GM21528 (cell line): Measurements from ENCODE around the gene ZFP64.
"Not testable (repeated sequence)": the region's sequence is repeated elsewhere in the genome, so short reads cannot be mapped to it uniquely, and the experiment has no call there.

Experiments used
- ATAC-seq: cut with Tn5 transposase; IDR thresholded peaks from one replicate; pipeline ENCODE4 v1.9.1; 2021; ENCODE audit warnings: mild to moderate bottlenecking, moderate library complexity; ENCODE audit not compliant: unreplicated experiment, low FRiP score

Gene ZFP64

GRCh38 chr20:52191132-52191915 lies at the start of gene ZFP64:
TSS of gene ZFP64 (minus strand) at chr20:52191779. CDS start at chr20:52191636, 143 bp downstream.
- peak; percentile 81 for ATAC-seq

DNA sequence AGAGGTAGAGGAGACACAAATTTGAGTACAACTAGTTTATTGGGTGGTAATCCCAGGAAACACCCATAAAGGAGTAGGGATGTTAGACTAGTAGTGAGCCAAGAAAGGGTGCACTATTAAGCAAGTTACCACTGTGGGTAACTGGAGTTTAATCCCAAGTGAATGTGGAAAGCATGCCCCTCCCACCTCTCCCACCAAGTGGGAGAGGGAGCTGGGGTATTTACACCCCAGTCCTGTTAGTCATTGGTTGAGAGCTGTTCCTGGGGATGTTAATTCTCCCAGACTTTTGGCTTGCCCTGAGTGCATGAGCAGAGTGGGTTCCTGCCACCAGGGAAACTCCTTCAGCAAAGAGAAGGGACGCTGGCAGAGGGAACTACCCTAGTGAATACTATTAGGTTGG lies 49.2 kb upstream of the ZFP64 start:
- ATAC-seq: no peak

- no peak for ATAC-seq
These were observed 47.5 kb upstream of the ZFP64 start for GRCh38 chr20:52239102-52239501.

- no peak for ATAC-seq
These were observed 44.7 kb upstream of the ZFP64 start for GRCh38 chr20:52236292-52236691.

GRCh38 chr20:52235129-52235528 lies 43.5 kb upstream of the ZFP64 start:
- ATAC-seq: no peak

- ATAC-seq: no peak
These were observed 42.9 kb upstream of the ZFP64 start for GRCh38 chr20:52234302-52235045.

DNA sequence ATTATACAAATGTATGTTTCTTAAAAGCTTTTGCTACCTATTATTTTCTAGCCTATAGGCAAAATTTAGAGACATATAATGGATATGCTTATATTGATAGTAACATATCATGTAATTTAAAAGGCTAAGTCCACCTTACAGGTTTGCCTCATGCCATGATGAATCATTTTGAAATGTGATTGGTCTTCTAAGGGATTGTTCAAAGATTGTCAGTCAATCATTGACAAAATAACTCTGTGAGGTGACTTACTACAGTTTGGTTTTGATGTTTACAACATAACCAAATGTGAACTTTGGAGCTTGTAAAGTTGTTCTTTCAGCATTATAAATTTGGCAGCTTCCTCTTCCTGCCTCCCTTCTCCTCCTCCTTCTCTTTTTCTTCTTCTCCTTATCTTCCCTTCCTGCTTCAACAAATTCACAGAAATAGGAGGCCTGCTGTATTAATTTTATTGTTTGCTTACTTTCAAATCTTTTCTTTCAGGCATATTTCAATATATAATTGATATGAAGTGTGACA lies 39.7 kb upstream of the ZFP64 start:
- ATAC-seq: no peak

DNA sequence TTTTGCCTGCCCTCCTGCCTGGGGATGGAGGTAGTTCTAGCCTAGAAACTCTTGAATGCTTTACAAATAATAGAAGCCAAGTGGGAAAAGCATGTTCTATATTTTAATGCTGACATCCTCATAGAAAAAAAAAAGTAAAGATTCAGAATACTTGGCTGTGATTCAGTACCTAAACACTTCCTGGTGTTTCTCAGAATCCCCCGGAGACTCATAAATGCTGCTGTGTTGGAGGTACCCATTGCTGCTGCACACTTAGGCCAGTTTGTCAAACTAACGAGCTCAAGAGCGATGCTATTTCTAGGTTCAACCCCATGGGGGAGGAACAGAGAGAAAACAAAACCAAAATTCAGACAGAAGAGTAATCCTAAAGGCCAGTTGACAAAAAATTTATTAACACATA lies 38.8 kb upstream of the ZFP64 start:
- no peak for ATAC-seq

DNA sequence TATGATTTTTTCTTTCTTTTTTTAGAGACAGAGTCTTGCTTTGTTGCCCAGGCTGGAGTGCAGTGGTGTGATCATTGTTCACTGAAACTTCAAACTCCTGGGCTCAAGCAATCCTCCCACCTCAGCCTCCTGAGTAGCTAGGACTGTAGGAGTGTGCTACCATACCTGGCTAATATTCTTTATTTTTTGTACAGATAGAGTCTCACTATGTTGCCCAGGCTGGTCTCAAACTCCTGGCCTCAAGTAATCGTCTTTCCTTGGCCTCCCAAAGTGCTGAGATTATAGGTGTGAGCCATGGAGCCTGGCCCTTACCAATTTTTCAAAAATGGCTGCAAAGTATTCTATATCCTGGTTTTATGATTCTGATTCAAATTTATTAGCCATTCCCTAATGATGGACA lies 37.8 kb upstream of the ZFP64 start:
- ATAC-seq: not testable (repeated sequence)

- no peak for ATAC-seq
These were observed 34.8 kb upstream of the ZFP64 start for GRCh38 chr20:52226370-52226769.

DNA sequence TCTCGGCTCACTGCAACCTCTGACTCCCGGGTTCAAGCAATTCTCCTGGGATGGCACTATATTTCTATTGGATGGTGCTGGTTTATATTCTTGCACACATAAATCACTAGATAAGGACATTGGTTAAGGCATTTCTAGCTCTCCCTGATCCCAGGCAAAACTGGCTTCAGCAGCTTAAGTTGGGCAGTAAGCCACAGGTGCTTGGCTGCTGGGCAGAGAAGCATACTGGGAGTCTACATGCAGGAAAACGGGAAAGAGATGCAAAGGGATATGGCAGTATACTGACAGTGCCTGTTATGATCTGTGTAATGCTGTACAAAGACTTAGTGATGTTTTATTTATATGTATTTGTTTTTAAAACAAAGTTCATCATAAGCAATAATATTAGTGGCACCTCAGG lies 33.3 kb upstream of the ZFP64 start:
- no peak for ATAC-seq

DNA sequence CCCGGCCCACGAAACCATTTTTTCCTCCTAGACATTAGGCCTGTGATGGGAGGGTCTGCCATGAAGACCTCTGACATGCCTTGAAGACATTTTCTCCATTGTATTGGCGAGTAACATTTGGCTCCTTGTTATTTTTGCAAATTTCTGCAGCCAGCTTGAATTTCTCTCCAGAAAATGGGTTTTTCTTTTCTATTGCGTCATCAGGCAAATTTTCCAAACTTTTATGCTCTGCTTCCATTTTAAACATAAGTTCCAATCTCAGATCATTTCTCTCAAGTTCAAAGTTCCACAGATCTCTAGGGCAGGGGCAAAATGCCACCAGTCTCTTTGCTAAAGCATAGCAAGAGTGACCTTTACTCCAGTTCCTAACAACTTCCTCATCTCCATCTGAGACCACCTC lies 29.8 kb upstream of the ZFP64 start:
- ATAC-seq: not testable (repeated sequence)

DNA sequence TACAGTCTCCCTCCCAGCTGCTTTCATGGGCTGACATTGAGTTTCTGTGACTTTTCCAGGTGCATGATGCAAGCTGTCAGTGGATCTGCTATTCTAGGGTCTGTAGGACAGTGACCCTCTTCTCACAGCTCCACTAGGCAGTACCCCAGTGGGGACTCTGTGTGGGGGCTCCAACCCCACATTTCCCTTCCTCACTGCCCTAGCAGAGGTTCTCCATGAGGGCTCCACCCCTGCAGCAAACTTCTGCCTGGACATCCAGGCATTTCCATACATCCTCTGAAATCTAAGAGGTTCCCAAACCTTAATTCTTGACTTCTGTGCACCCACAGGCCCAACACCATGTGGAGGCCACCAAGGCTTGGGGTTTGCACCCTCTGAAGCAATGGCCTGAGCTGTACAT lies 29.3 kb upstream of the ZFP64 start:
- ATAC-seq: not testable (repeated sequence)

DNA sequence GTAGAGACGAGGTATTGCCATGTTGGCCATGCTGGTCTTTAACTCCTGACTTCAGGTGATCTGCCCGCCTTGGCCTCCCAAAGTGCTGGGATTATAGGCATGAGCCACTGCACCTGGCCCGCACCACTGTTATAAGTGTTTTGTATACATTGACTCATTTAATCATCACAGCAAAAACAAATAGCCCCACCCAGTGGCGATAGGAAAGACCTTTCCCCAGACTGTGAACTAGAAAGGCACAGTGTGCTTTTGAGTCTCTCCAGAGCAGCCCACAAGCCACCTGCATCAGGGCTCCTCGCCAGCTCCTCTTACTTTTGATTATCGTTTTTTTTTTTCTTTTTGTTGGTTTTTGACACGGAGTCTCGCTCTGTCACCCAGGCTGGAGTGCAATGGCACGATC lies 27.9 kb upstream of the ZFP64 start:
- no peak for ATAC-seq

- ATAC-seq: no peak
These were observed 26.3 kb upstream of the ZFP64 start for GRCh38 chr20:52217689-52218395.

GRCh38 chr20:52213995-52214394 lies 22.4 kb upstream of the ZFP64 start:
- no peak for ATAC-seq

GRCh38 chr20:52212943-52213342 lies 21.4 kb upstream of the ZFP64 start:
- no peak for ATAC-seq

DNA sequence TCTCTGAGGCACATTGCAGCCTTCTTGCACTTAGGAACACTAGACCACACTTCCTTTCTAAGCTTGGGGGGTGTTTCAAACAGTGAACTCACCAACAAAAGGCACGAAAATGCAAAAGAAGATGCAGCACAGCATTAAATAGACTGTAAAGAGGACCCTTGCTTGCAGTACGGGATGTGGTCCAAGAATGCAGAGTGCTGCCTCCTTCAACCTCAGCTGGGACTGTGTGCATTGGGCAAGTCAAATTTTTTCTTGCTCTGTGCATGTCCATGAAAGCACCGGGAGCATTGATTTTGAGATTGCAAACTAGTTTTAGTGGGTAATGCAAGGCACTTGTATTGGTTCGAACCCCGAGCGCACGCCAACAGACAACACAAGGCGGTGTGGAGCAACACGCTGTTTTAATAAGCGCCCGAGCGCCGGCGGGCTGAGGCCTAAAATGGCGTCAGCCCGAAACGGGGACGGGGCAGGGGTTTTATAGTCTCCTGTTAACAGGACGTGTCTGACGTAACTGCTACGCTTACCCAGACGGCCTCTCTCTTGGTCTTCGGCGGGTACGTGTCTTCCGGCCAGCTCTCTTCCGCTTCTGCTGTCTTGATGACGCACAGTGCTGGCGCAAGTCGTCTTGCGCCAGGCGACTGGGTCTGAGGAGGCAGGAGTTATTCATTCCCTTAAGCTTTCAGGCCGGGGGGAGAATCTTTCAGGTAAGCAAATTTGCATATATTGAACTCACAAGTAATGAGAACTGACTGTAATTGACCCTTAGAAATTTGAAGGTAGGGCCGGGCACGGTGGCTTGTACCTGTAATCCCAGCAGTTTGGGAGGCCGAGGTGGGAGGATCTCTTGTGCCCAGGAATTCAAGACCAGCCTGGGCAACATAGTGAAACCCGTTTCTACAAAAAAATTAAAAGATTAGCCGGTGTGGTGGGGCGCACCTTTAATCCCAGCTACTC lies 18.7 kb upstream of the ZFP64 start:
- ATAC-seq: no peak

DNA sequence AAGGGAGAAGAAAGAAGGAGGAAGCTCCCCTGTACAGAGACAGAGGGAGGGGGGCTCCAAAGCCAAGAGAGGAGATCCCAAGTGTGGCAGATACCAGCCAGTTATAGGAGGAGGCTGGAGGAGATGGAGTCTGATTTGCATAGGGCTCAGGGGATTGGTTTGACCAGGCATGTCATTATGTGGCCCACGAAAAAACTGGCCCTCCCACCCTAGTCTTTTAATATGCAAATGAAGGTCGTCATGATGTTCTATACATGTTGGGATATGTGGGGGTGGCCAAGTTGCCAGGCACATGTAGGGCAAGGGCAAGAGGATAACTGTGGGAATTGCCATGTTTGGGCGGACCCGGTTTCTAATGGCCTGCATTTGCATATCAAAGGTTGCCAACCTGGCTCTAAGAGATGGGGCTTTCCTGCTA lies 17.6 kb upstream of the ZFP64 start:
- ATAC-seq: no peak
